Lower leg skin (tissue), 3 donors: ENCODE measurements around the gene ABR.

Experiments
- POLR2A ChIP-seq, 2 donors: fragments of 450-650 bp; IDR thresholded peaks; one replicate each; pipeline ENCODE4 v1.6.1; 2016 to 2017; ENCODE audit warnings: antibody characterized with exemption in 2 of 2, mild to moderate bottlenecking in 1 of 2, moderate library complexity in 1 of 2
- TF ChIP-seq, protein P1 (sequence below), 3 donors: fragments of 450-650 bp; IDR thresholded peaks; one replicate each; pipeline ENCODE4 v1.5.1; 2016; ENCODE audit warnings: antibody characterized with exemption in 3 of 3, mild to moderate bottlenecking in 3 of 3, moderate library complexity in 2 of 3

DNA sequence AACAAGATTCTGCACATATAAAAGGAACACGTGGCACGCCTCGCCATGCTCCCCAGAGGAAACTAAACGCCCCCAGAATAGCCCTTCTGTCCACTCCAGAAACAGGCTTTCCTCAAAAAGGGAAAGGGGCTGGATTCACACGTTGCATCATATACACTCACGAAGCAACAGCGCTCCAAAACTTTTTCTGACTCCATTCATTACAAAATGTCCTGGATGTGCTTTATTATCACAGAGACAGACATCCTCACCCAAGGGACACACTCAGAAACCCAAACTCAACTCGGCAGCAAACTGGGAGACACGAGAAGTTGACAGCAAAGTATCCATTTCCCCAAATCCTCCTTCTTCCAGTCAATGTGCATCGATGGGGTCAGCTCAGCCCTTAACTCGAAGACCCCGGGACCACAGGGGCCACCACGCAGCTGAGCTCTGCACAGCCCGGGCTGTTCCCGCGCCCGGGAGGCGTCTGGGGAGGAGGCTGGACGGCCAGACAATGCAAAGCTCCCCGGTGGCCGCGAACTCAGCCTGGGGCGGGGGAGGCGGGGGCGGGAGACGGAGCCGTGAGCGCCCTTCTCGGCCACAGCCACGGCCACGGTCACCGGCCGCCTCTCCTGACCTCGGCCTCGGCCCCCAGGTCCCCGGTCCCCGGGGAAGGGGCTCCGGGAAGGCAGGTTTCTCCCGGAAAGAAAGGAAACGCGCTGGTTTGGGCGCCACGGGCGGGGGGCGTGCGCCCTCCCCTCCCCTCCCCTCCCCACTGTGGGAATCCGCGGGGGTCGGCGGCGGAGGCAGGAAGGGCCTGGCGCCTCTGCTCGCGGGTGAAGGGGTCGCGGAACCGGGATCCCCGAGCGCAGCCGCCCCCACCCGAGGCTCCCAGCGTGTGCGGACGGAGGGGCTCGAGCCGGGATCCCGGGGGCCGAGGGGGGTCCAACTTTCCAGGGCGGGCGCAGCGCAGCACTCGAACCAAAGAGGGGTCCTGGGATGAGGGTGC is 201.4 kb downstream of the ABR start:
- TF ChIP-seq, protein P1, sequence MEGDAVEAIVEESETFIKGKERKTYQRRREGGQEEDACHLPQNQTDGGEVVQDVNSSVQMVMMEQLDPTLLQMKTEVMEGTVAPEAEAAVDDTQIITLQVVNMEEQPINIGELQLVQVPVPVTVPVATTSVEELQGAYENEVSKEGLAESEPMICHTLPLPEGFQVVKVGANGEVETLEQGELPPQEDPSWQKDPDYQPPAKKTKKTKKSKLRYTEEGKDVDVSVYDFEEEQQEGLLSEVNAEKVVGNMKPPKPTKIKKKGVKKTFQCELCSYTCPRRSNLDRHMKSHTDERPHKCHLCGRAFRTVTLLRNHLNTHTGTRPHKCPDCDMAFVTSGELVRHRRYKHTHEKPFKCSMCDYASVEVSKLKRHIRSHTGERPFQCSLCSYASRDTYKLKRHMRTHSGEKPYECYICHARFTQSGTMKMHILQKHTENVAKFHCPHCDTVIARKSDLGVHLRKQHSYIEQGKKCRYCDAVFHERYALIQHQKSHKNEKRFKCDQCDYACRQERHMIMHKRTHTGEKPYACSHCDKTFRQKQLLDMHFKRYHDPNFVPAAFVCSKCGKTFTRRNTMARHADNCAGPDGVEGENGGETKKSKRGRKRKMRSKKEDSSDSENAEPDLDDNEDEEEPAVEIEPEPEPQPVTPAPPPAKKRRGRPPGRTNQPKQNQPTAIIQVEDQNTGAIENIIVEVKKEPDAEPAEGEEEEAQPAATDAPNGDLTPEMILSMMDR (IDR thresholded peaks at IDR 0.05) = no peak
- TF ChIP-seq POLR2A (IDR thresholded peaks at IDR 0.05) = no peak
